ENCODE data around the gene RGS12. TPM values are rescaled to one million over a fixed set of nuclear protein-coding genes. Genes with fewer than 3 reads are reported as not detected.

RGS12 gene
- total and polyA plus RNA-seq, 2 of the 8 experiments (the other 6 are each of a cell fraction or from before 2014, with no cell fraction given): 6.0 to 16.4 TPM

DNA sequence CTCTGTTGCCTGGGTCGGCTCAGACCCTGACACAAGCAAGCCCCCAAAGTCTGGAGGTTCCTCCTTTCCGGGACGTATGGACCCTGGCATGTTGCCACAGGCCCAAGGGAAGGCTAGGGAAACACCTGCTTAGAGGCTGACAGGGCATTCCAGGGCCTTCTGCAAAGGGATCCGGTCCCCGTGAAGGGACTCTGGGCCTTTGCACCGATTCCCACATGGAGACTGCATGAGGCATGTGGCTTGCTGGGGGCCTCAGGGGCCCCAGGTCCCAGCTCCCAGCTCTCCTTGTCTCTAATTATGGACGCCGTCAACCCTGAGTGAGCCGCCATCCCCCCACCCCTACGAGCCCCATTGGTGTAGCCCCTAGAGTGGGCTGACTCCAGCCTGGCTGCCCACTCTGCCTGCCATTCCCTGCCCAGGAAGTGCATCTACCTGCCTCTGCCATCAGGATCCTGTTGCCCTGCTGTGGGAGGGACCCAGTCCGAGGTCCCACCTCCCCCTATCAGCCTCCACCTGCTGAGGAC is 4.2 kb upstream of the RGS12 start:
- Histone ChIP-seq H2BK120ac (replicated peaks; ENCODE audit: low read depth, low read length) (no peak overlapping the region), H3K27ac (ENCODE audit: low read depth, low read length) (no peak overlapping the region), H3K9me3 (ENCODE audit: insufficient read depth in 2 of 2, low read depth in 1 of 2, low read length in 1 of 2) (no peaks in the 10 kb centered on the region), H2AK5ac (ENCODE audit: low read depth, low read length) (no peak overlapping the region), H3K18ac (ENCODE audit: extremely low read depth, low read length) (no peak overlapping the region), H3K14ac (ENCODE audit: insufficient read length) (no peak overlapping the region), H3K23me2 (ENCODE audit: low read depth, low read length) (peaks cover 14% of the 10 kb centered on the region; the same call in 1 of the 2 replicates), H3K4ac (replicated peaks; ENCODE audit: insufficient read length, low read depth, low read length) (no peak overlapping the region), H3K9ac (replicated peaks in 1 of 4; ENCODE audit: extremely low read depth in 1 of 4, low read depth in 3 of 4, low read length in 3 of 4) (no peak overlapping the region), H3K4me2 (ENCODE audit: insufficient read depth in 1 of 2, low read depth in 2 of 2, low read length in 2 of 2) (no peak overlapping the region), H2AFZ (ENCODE audit: low read length) (no peak overlapping the region), H2BK20ac (ENCODE audit: low read length) (no peak overlapping the region; the same call in 1 of the 2 replicates), H3K4me3 (ENCODE audit: extremely low read depth in 1 of 4, insufficient read depth in 2 of 4, low read depth in 3 of 4, low read length in 4 of 4) (no peak overlapping the region), H3K56ac (replicated peaks; ENCODE audit: insufficient read length, low read depth, low read length) (no peak overlapping the region), H2BK12ac (ENCODE audit: low read depth, low read length) (no peak overlapping the region), H3K27me3 (replicated peaks in 1 of 4; ENCODE audit: control insufficient read depth in 3 of 4, extremely low read depth in 1 of 4, insufficient read depth in 3 of 4, low read length in 3 of 4) (peaks cover 0 to 10% (median 1%) of the 10 kb centered on the region in 4 experiments; a peak in 3 of 7 replicates), H2BK15ac (ENCODE audit: low read length) (no peak overlapping the region), H4K5ac (ENCODE audit: insufficient read length, low read depth, low read length) (no peak overlapping the region), H4K20me1 (replicated peaks in 1 of 2; ENCODE audit: control insufficient read depth in 1 of 2, insufficient read depth in 2 of 2, low read length in 2 of 2) (no peaks in the 10 kb centered on the region), H3K79me1 (ENCODE audit: low read depth, low read length) (no peaks in the 10 kb centered on the region), H4K91ac (replicated peaks; ENCODE audit: insufficient read length, low read length) (no peak overlapping the region), H3K36me3 (ENCODE audit: control insufficient read depth in 2 of 4, insufficient read depth in 4 of 4, low read length in 3 of 4) (no peaks in the 10 kb centered on the region), H3K23ac (ENCODE audit: insufficient read length) (no peak overlapping the region), H4K8ac (ENCODE audit: extremely low read depth, insufficient read depth, low read length) (no peak overlapping the region; the same call in 1 of the 2 replicates), H3K4me1 (replicated peaks in 1 of 4; ENCODE audit: control insufficient read depth in 3 of 4, insufficient read depth in 4 of 4, low read length in 3 of 4) (peaks cover 0 to 13% (median 3%) of the 10 kb centered on the region in 4 experiments; a peak in 5 of 7 replicates), H3K79me2 (ENCODE audit: control insufficient read depth in 1 of 2, insufficient read depth in 2 of 2, low read length in 2 of 2) (no peaks in the 10 kb centered on the region), H2BK5ac (ENCODE audit: low read depth, low read length) (no peak overlapping the region)
- 83% methylated on average over 11 of the region's 11 CpGs; no CpG with 5 or more reads in 1 of the 2 experiments for WGBS, 2 experiments (ENCODE audit: extremely low coverage in 1 of 2, insufficient coverage in 1 of 2, insufficient read length in 1 of 2, insufficient replicate concordance in 2 of 2, low coverage in 1 of 2, low lambda C conversion rate in 2 of 2, missing lambda C conversion rate in 1 of 2)
- POLR2A ChIA-PET (ENCODE audit: partially characterized antibody): no interaction called here
- no peak for FAIRE-seq
- DNase-seq (ENCODE audit: low read depth in 1 of 2, low spot score in 2 of 2): peak in 1 of 2 experiments; percentile 41
- CTCF ChIA-PET (ENCODE audit: partially characterized antibody): interaction anchor here (1.2 to 5.1 kb wide), 2 partner anchors 30 to 460 kb away, joined by 4 to 31 read pairs; no protein-coding TSS in a partner anchor
- TF ChIP-seq EZH2 (IDR thresholded peaks at IDR 0.05; ENCODE audit: low read depth, low read length, severe bottlenecking) (no peak), ZNF274 (IDR thresholded peaks at IDR 0.05; ENCODE audit: borderline replicate concordance, extremely low read depth, low read length) (no peak), TAF1 (IDR thresholded peaks at IDR 0.05; ENCODE audit: low read depth, low read length) (no peak), SP4 (IDR thresholded peaks at IDR 0.05; ENCODE audit: low read length) (no peak), FOSL1 (IDR thresholded peaks at IDR 0.05; ENCODE audit: insufficient read depth, low read depth, low read length) (no peak), ATF2 (IDR thresholded peaks at IDR 0.05; ENCODE audit: low read length) (no peak), BACH1 (IDR thresholded peaks at IDR 0.05; ENCODE audit: low read length) (no peak), SIN3A (conservative IDR thresholded peaks at IDR 0.05 in 1 of 2, IDR thresholded peaks at IDR 0.05 in 1 of 2; ENCODE audit: low read depth in 1 of 2, low read length in 2 of 2) (no peak), PHF8 (conservative IDR thresholded peaks at IDR 0.05; ENCODE audit: low read depth, low read length) (no peak), SIRT6 (IDR thresholded peaks at IDR 0.05; ENCODE audit: low read length) (no peak)

All from H1 (cell line).